Measurements from ENCODE around the gene POTEB2.
"Not testable (repeated sequence)": the region's sequence is repeated elsewhere in the genome, so short reads cannot be mapped to it uniquely, and the experiment has no call there.

- not testable (repeated sequence) for TF ChIP-seq SMAD3 (CRISPR knock-in tag; IDR thresholded peaks at IDR 0.05; ENCODE audit: borderline replicate concordance); CTCF (IDR thresholded peaks at IDR 0.05); ZNF512 (CRISPR knock-in tag; IDR thresholded peaks at IDR 0.05; ENCODE audit: borderline replicate concordance); SP1 (CRISPR knock-in tag; conservative IDR thresholded peaks at IDR 0.05); CREB1 (CRISPR knock-in tag; IDR thresholded peaks at IDR 0.05); ZNF138 (CRISPR knock-in tag; conservative IDR thresholded peaks at IDR 0.05)
- TF ChIP-seq, protein P1, sequence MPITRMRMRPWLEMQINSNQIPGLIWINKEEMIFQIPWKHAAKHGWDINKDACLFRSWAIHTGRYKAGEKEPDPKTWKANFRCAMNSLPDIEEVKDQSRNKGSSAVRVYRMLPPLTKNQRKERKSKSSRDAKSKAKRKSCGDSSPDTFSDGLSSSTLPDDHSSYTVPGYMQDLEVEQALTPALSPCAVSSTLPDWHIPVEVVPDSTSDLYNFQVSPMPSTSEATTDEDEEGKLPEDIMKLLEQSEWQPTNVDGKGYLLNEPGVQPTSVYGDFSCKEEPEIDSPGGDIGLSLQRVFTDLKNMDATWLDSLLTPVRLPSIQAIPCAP (CRISPR knock-in tag; IDR thresholded peaks at IDR 0.05) = not testable (repeated sequence)
- TF ChIP-seq, protein P2, sequence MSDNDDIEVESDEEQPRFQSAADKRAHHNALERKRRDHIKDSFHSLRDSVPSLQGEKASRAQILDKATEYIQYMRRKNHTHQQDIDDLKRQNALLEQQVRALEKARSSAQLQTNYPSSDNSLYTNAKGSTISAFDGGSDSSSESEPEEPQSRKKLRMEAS (CRISPR knock-in tag; IDR thresholded peaks at IDR 0.05) = not testable (repeated sequence)
- TF ChIP-seq, protein P3, sequence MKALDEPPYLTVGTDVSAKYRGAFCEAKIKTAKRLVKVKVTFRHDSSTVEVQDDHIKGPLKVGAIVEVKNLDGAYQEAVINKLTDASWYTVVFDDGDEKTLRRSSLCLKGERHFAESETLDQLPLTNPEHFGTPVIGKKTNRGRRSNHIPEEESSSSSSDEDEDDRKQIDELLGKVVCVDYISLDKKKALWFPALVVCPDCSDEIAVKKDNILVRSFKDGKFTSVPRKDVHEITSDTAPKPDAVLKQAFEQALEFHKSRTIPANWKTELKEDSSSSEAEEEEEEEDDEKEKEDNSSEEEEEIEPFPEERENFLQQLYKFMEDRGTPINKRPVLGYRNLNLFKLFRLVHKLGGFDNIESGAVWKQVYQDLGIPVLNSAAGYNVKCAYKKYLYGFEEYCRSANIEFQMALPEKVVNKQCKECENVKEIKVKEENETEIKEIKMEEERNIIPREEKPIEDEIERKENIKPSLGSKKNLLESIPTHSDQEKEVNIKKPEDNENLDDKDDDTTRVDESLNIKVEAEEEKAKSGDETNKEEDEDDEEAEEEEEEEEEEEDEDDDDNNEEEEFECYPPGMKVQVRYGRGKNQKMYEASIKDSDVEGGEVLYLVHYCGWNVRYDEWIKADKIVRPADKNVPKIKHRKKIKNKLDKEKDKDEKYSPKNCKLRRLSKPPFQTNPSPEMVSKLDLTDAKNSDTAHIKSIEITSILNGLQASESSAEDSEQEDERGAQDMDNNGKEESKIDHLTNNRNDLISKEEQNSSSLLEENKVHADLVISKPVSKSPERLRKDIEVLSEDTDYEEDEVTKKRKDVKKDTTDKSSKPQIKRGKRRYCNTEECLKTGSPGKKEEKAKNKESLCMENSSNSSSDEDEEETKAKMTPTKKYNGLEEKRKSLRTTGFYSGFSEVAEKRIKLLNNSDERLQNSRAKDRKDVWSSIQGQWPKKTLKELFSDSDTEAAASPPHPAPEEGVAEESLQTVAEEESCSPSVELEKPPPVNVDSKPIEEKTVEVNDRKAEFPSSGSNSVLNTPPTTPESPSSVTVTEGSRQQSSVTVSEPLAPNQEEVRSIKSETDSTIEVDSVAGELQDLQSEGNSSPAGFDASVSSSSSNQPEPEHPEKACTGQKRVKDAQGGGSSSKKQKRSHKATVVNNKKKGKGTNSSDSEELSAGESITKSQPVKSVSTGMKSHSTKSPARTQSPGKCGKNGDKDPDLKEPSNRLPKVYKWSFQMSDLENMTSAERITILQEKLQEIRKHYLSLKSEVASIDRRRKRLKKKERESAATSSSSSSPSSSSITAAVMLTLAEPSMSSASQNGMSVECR (CRISPR knock-in tag; IDR thresholded peaks at IDR 0.05; ENCODE audit: borderline replicate concordance) = not testable (repeated sequence)
- TF ChIP-seq, protein P4, sequence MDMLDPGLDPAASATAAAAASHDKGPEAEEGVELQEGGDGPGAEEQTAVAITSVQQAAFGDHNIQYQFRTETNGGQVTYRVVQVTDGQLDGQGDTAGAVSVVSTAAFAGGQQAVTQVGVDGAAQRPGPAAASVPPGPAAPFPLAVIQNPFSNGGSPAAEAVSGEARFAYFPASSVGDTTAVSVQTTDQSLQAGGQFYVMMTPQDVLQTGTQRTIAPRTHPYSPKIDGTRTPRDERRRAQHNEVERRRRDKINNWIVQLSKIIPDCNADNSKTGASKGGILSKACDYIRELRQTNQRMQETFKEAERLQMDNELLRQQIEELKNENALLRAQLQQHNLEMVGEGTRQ (CRISPR knock-in tag; IDR thresholded peaks at IDR 0.05) = not testable (repeated sequence)
Measured at GRCh38 chr15:20866214-20866613, at the start of gene POTEB2.
